Retinal pigment epithelial cell (primary cell): ENCODE data around the gene SLC13A1.
A peak's percentile ranks its signal among the peaks of the same experiment; 100 is the strongest.

ENCODE experiments used
- DNase-seq: peaks from one replicate; pipeline ENCODE4 v3.0.0-alpha.2; 2010; ENCODE audit warnings: low read depth
- H3K4me3 ChIP-seq: 2 replicates; pipeline ENCODE4 v1.5.1; 2011; ENCODE audit warnings: mild to moderate bottlenecking, low read length, control low read depth, moderate library complexity
- CTCF ChIP-seq: conservative IDR thresholded peaks from 2 replicates; pipeline ENCODE4 v1.5.1; 2011; ENCODE audit warnings: low read depth, low read length, control low read depth, inconsistent platforms

Gene SLC13A1

GRCh38 chr7:123131140-123131539, 68.6 kb downstream of the SLC13A1 start:
- no peak overlapping the region for H3K4me3 ChIP-seq
- DNase-seq = no peak
- peak; percentile 21 for TF ChIP-seq CTCF

GRCh38 chr7:123126691-123127090, 73.1 kb downstream of the SLC13A1 start:
- no peak for TF ChIP-seq CTCF
- no peak for DNase-seq
- H3K4me3 ChIP-seq = no peak overlapping the region

GRCh38 chr7:123126171-123126570, 73.6 kb downstream of the SLC13A1 start:
- no peak overlapping the region for H3K4me3 ChIP-seq
- DNase-seq = no peak
- no peak for TF ChIP-seq CTCF

GRCh38 chr7:123125231-123125630, 74.5 kb downstream of the SLC13A1 start:
- no peak overlapping the region for H3K4me3 ChIP-seq
- TF ChIP-seq CTCF = no peak
- no peak for DNase-seq

- no peak for DNase-seq
- H3K4me3 ChIP-seq = no peak overlapping the region
- no peak for TF ChIP-seq CTCF
Observed at GRCh38 chr7:123122916-123123315, 76.9 kb downstream of the SLC13A1 start.

- no peak for TF ChIP-seq CTCF
- DNase-seq = no peak
- H3K4me3 ChIP-seq = no peak overlapping the region
Observed at GRCh38 chr7:123120286-123120685, 79.5 kb downstream of the SLC13A1 start.

- TF ChIP-seq CTCF = no peak
- no peak for DNase-seq
- no peak overlapping the region for H3K4me3 ChIP-seq
Observed at GRCh38 chr7:123115331-123115730, 84.4 kb downstream of the SLC13A1 start.
